Activated naive CD4-positive, alpha-beta T cell treated with anti-CD3 and anti-CD28 coated beads, Interleukin-2, amount 50 U/mL, for 24 hours (primary cell): ENCODE results near the gene MYOZ2.

Experiments used
- H3K27ac Mint-ChIP-seq: one replicate; pipeline ENCODE4 v1.8.0; 2021; ENCODE audit warnings: mild to moderate bottlenecking, mixed read lengths
- H3K27me3 Mint-ChIP-seq: one replicate; pipeline ENCODE4 v1.8.0; 2021; ENCODE audit warnings: mixed read lengths
- H3K36me3 Mint-ChIP-seq: one replicate; pipeline ENCODE4 v1.8.0; 2021; ENCODE audit warnings: mixed read lengths
- H3K4me1 Mint-ChIP-seq: one replicate; pipeline ENCODE4 v1.8.0; 2021; ENCODE audit warnings: mixed read lengths
- H3K4me3 Mint-ChIP-seq: one replicate; pipeline ENCODE4 v1.8.0; 2021; ENCODE audit warnings: mild to moderate bottlenecking, mixed read lengths
- H3K9me3 Mint-ChIP-seq: one replicate; pipeline ENCODE4 v1.8.0; 2021; ENCODE audit warnings: mixed read lengths

Gene MYOZ2

DNA sequence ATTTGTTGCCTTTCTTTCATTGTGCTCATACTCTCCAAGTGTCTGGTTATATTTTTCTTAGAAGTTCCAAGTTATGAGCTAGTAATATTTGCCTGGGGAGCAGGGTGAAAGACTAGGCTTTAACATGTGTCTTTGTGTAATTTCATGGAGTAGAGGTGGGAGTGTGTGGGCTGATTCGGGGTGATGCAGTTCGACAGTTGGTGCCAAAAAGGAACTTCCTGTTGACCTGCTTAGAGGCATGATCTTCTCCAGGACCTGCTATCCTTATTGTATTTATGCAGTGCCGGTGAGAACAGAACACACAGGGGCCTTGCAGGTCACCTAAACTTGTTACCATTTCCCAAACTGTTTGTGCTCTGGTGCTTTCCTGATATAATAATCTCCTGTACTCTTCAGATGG lies 98.1 kb downstream of the MYOZ2 start:
- H3K36me3 Mint-ChIP-seq = peaks cover 16% of the 10 kb centered on the region
- peak overlapping the region; percentile 53 for H3K27ac Mint-ChIP-seq
- H3K4me1 Mint-ChIP-seq = peaks cover 62% of the 10 kb centered on the region
- no peaks in the 10 kb centered on the region for H3K27me3 Mint-ChIP-seq
- H3K9me3 Mint-ChIP-seq = no peaks in the 10 kb centered on the region
- H3K4me3 Mint-ChIP-seq = no peak overlapping the region

DNA sequence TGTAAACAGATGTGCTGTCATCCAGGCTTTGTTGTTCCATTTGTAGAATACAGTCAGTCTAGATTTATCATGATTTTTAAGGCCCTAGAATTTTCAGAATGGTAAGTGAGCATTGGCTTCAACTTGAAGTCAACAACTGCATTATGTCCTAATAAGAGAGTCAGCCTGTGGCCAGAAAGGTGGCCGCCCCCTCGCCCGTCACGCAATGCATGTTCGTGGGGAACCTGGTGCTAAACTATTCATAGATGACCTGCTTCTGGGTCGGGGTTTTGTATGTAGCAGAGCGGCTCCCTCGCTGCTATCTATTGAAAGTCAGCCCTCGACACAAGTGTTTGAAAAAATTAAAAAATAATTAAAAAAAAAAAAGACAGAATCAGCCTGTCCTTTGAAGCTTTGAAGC lies 101.6 kb downstream of the MYOZ2 start:
- Mint-ChIP-seq H3K9me3 (no peaks in the 10 kb centered on the region), H3K4me1 (peaks cover 49% of the 10 kb centered on the region), H3K36me3 (peaks cover 16% of the 10 kb centered on the region), H3K27ac (no peak overlapping the region), H3K4me3 (no peak overlapping the region), H3K27me3 (no peaks in the 10 kb centered on the region)
